Uterus (tissue), 4 donors: ENCODE data around the gene SCN4A. TPM values are rescaled to one million over a fixed set of nuclear protein-coding genes. Genes with fewer than 3 reads are reported as not detected.
"Not testable (repeated sequence)": the region's sequence is repeated elsewhere in the genome, so short reads cannot be mapped to it uniquely, and the experiment has no call there.

Source experiments
- DNase-seq, 2 donors: peaks; one replicate each; pipeline ENCODE4 v3.0.0-alpha.2; 2019 to 2020
- H3K27ac ChIP-seq, 2 donors: fragments of 200-600 bp; sonication (generic); 1 replicate in 1 of 2; 2 replicates in 1 of 2; pipeline ENCODE4 v1.5.1; 2016 to 2018
- H3K27me3 ChIP-seq, 2 donors: fragments of 200-600 bp; sonication (generic); one replicate each; pipeline ENCODE4 v1.5.1; 2018 to 2019; ENCODE audit warnings: control low read depth in 1 of 2
- H3K36me3 ChIP-seq, 2 donors: fragments of 200-600 bp; sonication (generic); one replicate each; pipeline ENCODE4 v1.5.1; 2019; ENCODE audit warnings: control low read depth in 1 of 2
- H3K4me1 ChIP-seq, 2 donors: fragments of 200-600 bp; sonication (generic); one replicate each; pipeline ENCODE4 v1.5.1; 2018 to 2019; ENCODE audit warnings: control low read depth in 1 of 2
- H3K4me3 ChIP-seq, 2 donors: fragments of 200-600 bp; sonication (generic); 1 replicate in 1 of 2; 2 replicates in 1 of 2; pipeline ENCODE4 v1.5.1; 2018 to 2019; ENCODE audit warnings: mild to moderate bottlenecking in 1 of 2
- H3K9me3 ChIP-seq, 2 donors: fragments of 200-600 bp; sonication (generic); one replicate each; pipeline ENCODE4 v1.5.1; 2019; ENCODE audit warnings: control low read depth in 1 of 2
- CTCF ChIP-seq, 4 experiments: fragments of 200-600 bp in 2 of 4; fragments of 450-650 bp in 2 of 4; sonication (generic) in 2 of 4; IDR thresholded peaks; one replicate each; pipeline ENCODE4 v1.5.1; 2016 to 2019; ENCODE audit warnings: antibody characterized with exemption in 4 of 4, mild to moderate bottlenecking in 2 of 4, moderate library complexity in 1 of 4
- POLR2A ChIP-seq, 2 donors: fragments of 450-650 bp; IDR thresholded peaks; one replicate each; pipeline ENCODE4 v1.6.1; 2016; ENCODE audit warnings: antibody characterized with exemption in 2 of 2, mild to moderate bottlenecking in 1 of 2, moderate library complexity in 1 of 2
- intact Hi-C: fragments of 100-400 bp; cut with DNase I; formaldehyde crosslinking; loops from one replicate; pipeline ENCODE4 v1.15.1; 2023; ENCODE audit warnings: low total_unique reads
- total RNA-seq, 4 donors: library from RNA; depleted of rRNA in 3 of 4; stranded (reverse); fragments of >200 nt in 3 of 4; gene quantifications; one replicate each; pipeline versions ENCODE4 v1.1.0 to v1.2.4, GENCODE V29; 2014 to 2023
- donor health status: DM: yes; HTN: yes; CAD: no.

The SCN4A gene
- total RNA-seq, 4 donors from 2014 or later = 0.14 to 0.24 TPM; not detected in 2

GRCh38 chr17:64007838-64008282 lies 35.1 kb upstream of the SCN4A start:
- intact Hi-C loops = no loop called here
- Histone ChIP-seq H3K9me3 (no peaks in the 10 kb centered on the region), H3K27ac (peak overlapping the region; percentile 36 to 46), H3K27me3 (no peaks in the 10 kb centered on the region), H3K4me3 (no peak overlapping the region), H3K36me3 (no peaks in the 10 kb centered on the region), H3K4me1 (no peaks in the 10 kb centered on the region)
- TF ChIP-seq CTCF (IDR thresholded peaks at IDR 0.05) = no peak
- no peak for TF ChIP-seq POLR2A (IDR thresholded peaks at IDR 0.05)
- DNase-seq = no peak

- H3K27ac ChIP-seq = peak overlapping the region; percentile 36 to 46
- H3K27me3 ChIP-seq, H3K9me3 ChIP-seq, H3K4me3 ChIP-seq, H3K36me3 ChIP-seq, intact Hi-C loops, H3K4me1 ChIP-seq: not testable (repeated sequence)
- peak in 1 of 2 donors; percentile 32 for DNase-seq
These were observed 34.5 kb upstream of the SCN4A start for GRCh38 chr17:64007089-64007837.

- TF ChIP-seq POLR2A (IDR thresholded peaks at IDR 0.05) (peak in 1 of 2 donors; percentile 7), CTCF (IDR thresholded peaks at IDR 0.05) (no peak)
- Histone ChIP-seq H3K9me3 (no peaks in the 10 kb centered on the region), H3K27me3 (no peaks in the 10 kb centered on the region), H3K27ac (peak overlapping the region; percentile 67 to 73), H3K4me3 (no peak overlapping the region), H3K36me3 (no peaks in the 10 kb centered on the region), H3K4me1 (no peaks in the 10 kb centered on the region)
- DNase-seq = peak in 1 of 2 donors; percentile 68
- intact Hi-C loops = no loop called here
These were observed 33.8 kb upstream of the SCN4A start for GRCh38 chr17:64006361-64007088.

- TF ChIP-seq POLR2A (IDR thresholded peaks at IDR 0.05) (no peak), CTCF (IDR thresholded peaks at IDR 0.05) (no peak)
- DNase-seq = peak in 1 of 2 donors; percentile 26
- no peaks in the 10 kb centered on the region for H3K9me3 ChIP-seq
- intact Hi-C loops = no loop called here
- no peak overlapping the region for H3K4me3 ChIP-seq
- no peaks in the 10 kb centered on the region for H3K36me3 ChIP-seq
- H3K27me3 ChIP-seq = no peaks in the 10 kb centered on the region
- no peaks in the 10 kb centered on the region for H3K4me1 ChIP-seq
- peak overlapping the region; percentile 67 to 73 for H3K27ac ChIP-seq
These were observed 33.0 kb upstream of the SCN4A start for GRCh38 chr17:64005734-64006167.

GRCh38 chr17:64004903-64005733 lies 32.4 kb upstream of the SCN4A start:
- Histone ChIP-seq H3K36me3 (no peaks in the 10 kb centered on the region), H3K9me3 (no peaks in the 10 kb centered on the region), H3K4me1 (no peaks in the 10 kb centered on the region), H3K4me3 (no peak overlapping the region), H3K27ac (peak overlapping the region; percentile 67 to 73), H3K27me3 (no peaks in the 10 kb centered on the region)
- TF ChIP-seq POLR2A (IDR thresholded peaks at IDR 0.05) (no peak), CTCF (IDR thresholded peaks at IDR 0.05) (no peak)
- peak in 1 of 2 donors; percentile 8 for DNase-seq
- intact Hi-C loops = no loop called here
